ENCODE measurements around the gene FBXO10. TPM values are rescaled to one million over a fixed set of nuclear protein-coding genes. Genes with fewer than 3 reads are reported as not detected.

Gene FBXO10
- total and polyA plus RNA-seq, 10 of the 15 experiments (the other 5 are each of a cell fraction or from before 2014, with no cell fraction given), result 1.6 to 17.2 (median 9.6) TPM

DNA sequence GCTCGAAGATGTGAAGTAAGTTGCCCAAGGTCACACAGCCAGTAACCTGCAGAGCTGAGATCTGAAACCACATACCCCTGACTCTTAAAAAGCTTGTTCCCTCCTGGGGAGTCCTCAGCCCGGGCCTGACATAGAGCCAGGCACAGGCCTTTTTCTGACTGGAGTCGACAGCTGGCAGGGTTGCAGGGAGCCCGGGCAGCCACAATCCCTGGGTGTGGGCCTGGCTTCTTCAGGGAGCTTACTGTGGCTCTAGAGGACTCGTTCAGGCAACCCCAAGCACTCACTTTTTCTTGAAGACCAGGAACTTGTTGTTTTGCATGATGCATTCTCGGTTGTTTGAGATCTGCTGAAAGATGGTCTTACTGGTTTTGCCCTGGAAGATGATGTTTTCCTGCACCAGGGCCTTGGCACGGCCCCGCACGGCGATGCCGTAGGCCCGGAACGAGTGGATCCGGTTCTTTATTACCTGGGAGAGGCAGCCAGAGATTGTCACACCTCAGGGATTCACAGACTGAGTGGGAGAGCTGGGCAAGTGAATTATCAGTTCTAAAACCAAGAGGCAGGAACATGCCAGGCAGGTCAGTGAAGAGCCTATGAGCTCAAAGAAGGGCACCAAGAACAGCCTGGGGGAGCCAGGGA is 60.4 kb downstream of the FBXO10 start (continued):
- TF ChIP-seq, protein P1, sequence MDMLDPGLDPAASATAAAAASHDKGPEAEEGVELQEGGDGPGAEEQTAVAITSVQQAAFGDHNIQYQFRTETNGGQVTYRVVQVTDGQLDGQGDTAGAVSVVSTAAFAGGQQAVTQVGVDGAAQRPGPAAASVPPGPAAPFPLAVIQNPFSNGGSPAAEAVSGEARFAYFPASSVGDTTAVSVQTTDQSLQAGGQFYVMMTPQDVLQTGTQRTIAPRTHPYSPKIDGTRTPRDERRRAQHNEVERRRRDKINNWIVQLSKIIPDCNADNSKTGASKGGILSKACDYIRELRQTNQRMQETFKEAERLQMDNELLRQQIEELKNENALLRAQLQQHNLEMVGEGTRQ (IDR thresholded peaks at IDR 0.05; ENCODE audit: borderline replicate concordance, low read depth, low read length), result no peak

DNA sequence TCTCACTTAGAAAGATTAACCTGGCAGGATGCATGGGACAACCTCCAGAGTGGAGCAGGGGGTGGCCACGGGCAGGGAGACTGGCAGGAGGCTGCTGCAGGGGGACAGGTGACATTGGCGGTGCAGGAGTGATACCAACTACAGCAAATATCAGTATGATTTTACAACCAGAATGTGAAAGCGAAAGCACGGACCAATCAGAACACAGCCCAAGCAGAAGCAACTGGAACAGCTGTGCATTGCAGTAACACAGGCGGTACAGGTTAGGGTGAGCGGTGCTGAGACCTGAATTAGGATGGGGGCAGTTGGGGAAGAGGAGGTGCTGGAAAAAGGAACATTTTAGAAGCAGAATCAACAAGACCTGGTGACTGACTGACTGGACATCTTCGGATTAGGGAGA is 61.2 kb downstream of the FBXO10 start:
- no peak for ATAC-seq
- H3K36me3 ChIP-seq (ENCODE audit: control insufficient read depth in 2 of 2, insufficient read depth in 2 of 2, low read length in 1 of 2), result no peaks in the 10 kb centered on the region; a peak in 2 of 4 replicates
- 98% methylated on average over 7 of the region's 7 CpGs for WGBS (ENCODE audit: insufficient coverage, insufficient replicate concordance, low lambda C conversion rate, missing lambda C conversion rate)
- H4K20me1 ChIP-seq (ENCODE audit: control insufficient read depth, insufficient read depth), result no peaks in the 10 kb centered on the region
- intact Hi-C loops (cut with micrococcal nuclease; ENCODE audit: unreplicated experiment) (no loop called here), in situ Hi-C loops (cut with MboI) (no loop called here)
- ChIA-PET RAD21 (ENCODE audit: unreplicated experiment) (interaction anchor here (1.2 kb wide), 1 partner anchor 77 kb away, joined by 3 read pairs; the partner anchor contains the start of gene TOMM5), CTCF (no interaction called here), POLR2A (no interaction called here), SMC1A (ENCODE audit: uncharacterized antibody, unreplicated experiment) (no interaction called here)
- H3K79me2 ChIP-seq (ENCODE audit: control insufficient read depth, insufficient read depth, low read length), result no peaks in the 10 kb centered on the region
- FAIRE-seq, result no peak
- BruUV-seq (replicated peaks), result no TSS peak
- no peak overlapping the region for H3K27ac ChIP-seq (ENCODE audit: control insufficient read depth, insufficient read depth)
- H3K4me2 ChIP-seq (ENCODE audit: control insufficient read depth, insufficient read depth), result no peak overlapping the region
- DNase-seq (ENCODE audit: low read depth, low spot score), result no peak
- no peaks in the 10 kb centered on the region for H3K4me1 ChIP-seq (ENCODE audit: control insufficient read depth, insufficient read depth, low read length)
- no peak overlapping the region for H3K4me3 ChIP-seq
- no peak overlapping the region for H3K9ac ChIP-seq (ENCODE audit: control insufficient read depth, insufficient read depth, low read length)
- H3K27me3 ChIP-seq (replicated peaks in 1 of 2; ENCODE audit: control insufficient read depth in 2 of 2, insufficient read depth in 2 of 2, low read length in 1 of 2), result no peaks in the 10 kb centered on the region
- H2AFZ ChIP-seq (ENCODE audit: control insufficient read depth, low read depth, low read length), result no peak overlapping the region
- no peaks in the 10 kb centered on the region for H3K9me3 ChIP-seq (replicated peaks; ENCODE audit: control insufficient read depth, insufficient read depth, low read length)
- no peak for TF ChIP-seq NR2C2 (IDR thresholded peaks at IDR 0.05; ENCODE audit: borderline replicate concordance, control insufficient read depth, insufficient read length, low read depth)
- TF ChIP-seq, protein P2, sequence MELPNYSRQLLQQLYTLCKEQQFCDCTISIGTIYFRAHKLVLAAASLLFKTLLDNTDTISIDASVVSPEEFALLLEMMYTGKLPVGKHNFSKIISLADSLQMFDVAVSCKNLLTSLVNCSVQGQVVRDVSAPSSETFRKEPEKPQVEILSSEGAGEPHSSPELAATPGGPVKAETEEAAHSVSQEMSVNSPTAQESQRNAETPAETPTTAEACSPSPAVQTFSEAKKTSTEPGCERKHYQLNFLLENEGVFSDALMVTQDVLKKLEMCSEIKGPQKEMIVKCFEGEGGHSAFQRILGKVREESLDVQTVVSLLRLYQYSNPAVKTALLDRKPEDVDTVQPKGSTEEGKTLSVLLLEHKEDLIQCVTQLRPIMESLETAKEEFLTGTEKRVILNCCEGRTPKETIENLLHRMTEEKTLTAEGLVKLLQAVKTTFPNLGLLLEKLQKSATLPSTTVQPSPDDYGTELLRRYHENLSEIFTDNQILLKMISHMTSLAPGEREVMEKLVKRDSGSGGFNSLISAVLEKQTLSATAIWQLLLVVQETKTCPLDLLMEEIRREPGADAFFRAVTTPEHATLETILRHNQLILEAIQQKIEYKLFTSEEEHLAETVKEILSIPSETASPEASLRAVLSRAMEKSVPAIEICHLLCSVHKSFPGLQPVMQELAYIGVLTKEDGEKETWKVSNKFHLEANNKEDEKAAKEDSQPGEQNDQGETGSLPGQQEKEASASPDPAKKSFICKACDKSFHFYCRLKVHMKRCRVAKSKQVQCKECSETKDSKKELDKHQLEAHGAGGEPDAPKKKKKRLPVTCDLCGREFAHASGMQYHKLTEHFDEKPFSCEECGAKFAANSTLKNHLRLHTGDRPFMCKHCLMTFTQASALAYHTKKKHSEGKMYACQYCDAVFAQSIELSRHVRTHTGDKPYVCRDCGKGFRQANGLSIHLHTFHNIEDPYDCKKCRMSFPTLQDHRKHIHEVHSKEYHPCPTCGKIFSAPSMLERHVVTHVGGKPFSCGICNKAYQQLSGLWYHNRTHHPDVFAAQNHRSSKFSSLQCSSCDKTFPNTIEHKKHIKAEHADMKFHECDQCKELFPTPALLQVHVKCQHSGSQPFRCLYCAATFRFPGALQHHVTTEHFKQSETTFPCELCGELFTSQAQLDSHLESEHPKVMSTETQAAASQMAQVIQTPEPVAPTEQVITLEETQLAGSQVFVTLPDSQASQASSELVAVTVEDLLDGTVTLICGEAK (IDR thresholded peaks at IDR 0.05; ENCODE audit: borderline replicate concordance), result no peak
- no peak for TF ChIP-seq PAX5 (IDR thresholded peaks at IDR 0.05; ENCODE audit: borderline replicate concordance, low read depth, low read length)
- no peak for TF ChIP-seq MTA2 (IDR thresholded peaks at IDR 0.05; ENCODE audit: low read depth)
- TF ChIP-seq BHLHE40 (IDR thresholded peaks at IDR 0.05; ENCODE audit: borderline replicate concordance in 1 of 2, low read depth in 2 of 2, low read length in 1 of 2), result no peak
- TF ChIP-seq RUNX3 (IDR thresholded peaks at IDR 0.05; ENCODE audit: low read length), result no peak
- no peak for TF ChIP-seq HDAC6 (IDR thresholded peaks at IDR 0.05; ENCODE audit: unreplicated experiment)
- TF ChIP-seq BCL11A (IDR thresholded peaks at IDR 0.05; ENCODE audit: low read depth, low read length), result no peak
- TF ChIP-seq BMI1 (IDR thresholded peaks at IDR 0.05; ENCODE audit: borderline replicate concordance), result no peak
- no peak for TF ChIP-seq SRF (IDR thresholded peaks at IDR 0.05; ENCODE audit: low read depth in 2 of 2, low read length in 2 of 2)
- no peak for TF ChIP-seq SMAD5 (IDR thresholded peaks at IDR 0.05; ENCODE audit: low read depth)
- TF ChIP-seq, protein P3, sequence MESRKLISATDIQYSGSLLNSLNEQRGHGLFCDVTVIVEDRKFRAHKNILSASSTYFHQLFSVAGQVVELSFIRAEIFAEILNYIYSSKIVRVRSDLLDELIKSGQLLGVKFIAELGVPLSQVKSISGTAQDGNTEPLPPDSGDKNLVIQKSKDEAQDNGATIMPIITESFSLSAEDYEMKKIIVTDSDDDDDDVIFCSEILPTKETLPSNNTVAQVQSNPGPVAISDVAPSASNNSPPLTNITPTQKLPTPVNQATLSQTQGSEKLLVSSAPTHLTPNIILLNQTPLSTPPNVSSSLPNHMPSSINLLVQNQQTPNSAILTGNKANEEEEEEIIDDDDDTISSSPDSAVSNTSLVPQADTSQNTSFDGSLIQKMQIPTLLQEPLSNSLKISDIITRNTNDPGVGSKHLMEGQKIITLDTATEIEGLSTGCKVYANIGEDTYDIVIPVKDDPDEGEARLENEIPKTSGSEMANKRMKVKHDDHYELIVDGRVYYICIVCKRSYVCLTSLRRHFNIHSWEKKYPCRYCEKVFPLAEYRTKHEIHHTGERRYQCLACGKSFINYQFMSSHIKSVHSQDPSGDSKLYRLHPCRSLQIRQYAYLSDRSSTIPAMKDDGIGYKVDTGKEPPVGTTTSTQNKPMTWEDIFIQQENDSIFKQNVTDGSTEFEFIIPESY (IDR thresholded peaks at IDR 0.05), result no peak
- no peak for TF ChIP-seq NRF1 (conservative IDR thresholded peaks at IDR 0.05; ENCODE audit: low read depth, low read length)
- TF ChIP-seq MYC (IDR thresholded peaks at IDR 0.05; ENCODE audit: insufficient read depth, insufficient read length, insufficient replicate concordance, low read length, severe bottlenecking), result no peak
